ENCODE results near the gene SEMA6A. TPM values are rescaled to one million over a fixed set of nuclear protein-coding genes. Genes with fewer than 3 reads are reported as not detected.

The SEMA6A gene
- total RNA-seq, 1 donor, result under 0.01 TPM

DNA sequence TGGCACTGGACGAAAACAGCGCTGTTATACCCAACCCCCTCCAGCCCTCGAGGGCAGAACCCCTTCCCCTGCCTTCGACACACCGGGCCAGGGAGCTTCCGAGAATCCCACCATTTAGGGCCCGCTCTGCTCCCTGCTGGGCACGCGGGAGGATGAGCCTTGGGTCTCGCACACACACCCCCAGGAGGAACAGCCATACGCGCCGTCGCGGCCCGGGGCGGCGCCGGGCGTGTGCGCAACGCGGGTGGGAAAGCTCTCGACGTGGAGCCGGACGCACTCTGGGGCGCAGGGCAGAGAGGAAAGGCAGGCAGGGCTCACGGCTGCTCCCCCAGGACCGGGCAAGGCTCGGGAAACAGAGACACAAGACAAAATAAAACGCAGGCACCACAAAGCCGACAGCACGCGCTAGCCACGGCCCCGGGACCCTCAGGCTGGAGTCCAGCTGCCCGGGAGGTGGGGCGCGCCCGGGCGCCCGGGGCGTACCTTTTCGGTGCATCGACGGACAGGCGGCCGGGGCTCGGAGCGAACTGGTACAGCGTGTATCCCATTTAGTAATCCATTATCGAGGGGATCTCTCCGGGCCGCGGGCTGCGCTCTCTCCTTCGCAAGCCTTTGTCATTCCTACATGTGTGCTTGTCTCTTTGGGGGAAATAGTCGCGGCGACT is 789 bp downstream of the SEMA6A start:
- TF ChIP-seq, protein P1, sequence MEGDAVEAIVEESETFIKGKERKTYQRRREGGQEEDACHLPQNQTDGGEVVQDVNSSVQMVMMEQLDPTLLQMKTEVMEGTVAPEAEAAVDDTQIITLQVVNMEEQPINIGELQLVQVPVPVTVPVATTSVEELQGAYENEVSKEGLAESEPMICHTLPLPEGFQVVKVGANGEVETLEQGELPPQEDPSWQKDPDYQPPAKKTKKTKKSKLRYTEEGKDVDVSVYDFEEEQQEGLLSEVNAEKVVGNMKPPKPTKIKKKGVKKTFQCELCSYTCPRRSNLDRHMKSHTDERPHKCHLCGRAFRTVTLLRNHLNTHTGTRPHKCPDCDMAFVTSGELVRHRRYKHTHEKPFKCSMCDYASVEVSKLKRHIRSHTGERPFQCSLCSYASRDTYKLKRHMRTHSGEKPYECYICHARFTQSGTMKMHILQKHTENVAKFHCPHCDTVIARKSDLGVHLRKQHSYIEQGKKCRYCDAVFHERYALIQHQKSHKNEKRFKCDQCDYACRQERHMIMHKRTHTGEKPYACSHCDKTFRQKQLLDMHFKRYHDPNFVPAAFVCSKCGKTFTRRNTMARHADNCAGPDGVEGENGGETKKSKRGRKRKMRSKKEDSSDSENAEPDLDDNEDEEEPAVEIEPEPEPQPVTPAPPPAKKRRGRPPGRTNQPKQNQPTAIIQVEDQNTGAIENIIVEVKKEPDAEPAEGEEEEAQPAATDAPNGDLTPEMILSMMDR (IDR thresholded peaks at IDR 0.05; ENCODE audit: extremely low read depth, low read depth, low read length), result no peak
- H2AFZ ChIP-seq (ENCODE audit: low read length), result peak overlapping the region; percentile 35
- no peaks in the 10 kb centered on the region for H3K36me3 ChIP-seq (ENCODE audit: insufficient read depth, low read length)
- H3K4me2 ChIP-seq (ENCODE audit: insufficient read depth, low read length), result peak overlapping the region; percentile 93
- H3K9me3 ChIP-seq (ENCODE audit: low read depth, low read length), result no peaks in the 10 kb centered on the region
- H3K4me1 ChIP-seq (ENCODE audit: insufficient read depth, low read length), result peaks cover 11% of the 10 kb centered on the region
- peak overlapping the region; percentile 73 for H3K4me3 ChIP-seq (ENCODE audit: insufficient read depth, low read length)
- no peaks in the 10 kb centered on the region for H4K20me1 ChIP-seq (ENCODE audit: insufficient read depth, low read length)
- H3K79me2 ChIP-seq (ENCODE audit: insufficient read depth, low read length), result no peaks in the 10 kb centered on the region
- H3K27ac ChIP-seq (ENCODE audit: low read depth, low read length), result no peak overlapping the region
- H3K27me3 ChIP-seq (ENCODE audit: insufficient read depth, low read length), result peaks cover 63% of the 10 kb centered on the region
- peak; percentile 90 for DNase-seq (ENCODE audit: insufficient read length, low spot score, missing footprints)

DNA sequence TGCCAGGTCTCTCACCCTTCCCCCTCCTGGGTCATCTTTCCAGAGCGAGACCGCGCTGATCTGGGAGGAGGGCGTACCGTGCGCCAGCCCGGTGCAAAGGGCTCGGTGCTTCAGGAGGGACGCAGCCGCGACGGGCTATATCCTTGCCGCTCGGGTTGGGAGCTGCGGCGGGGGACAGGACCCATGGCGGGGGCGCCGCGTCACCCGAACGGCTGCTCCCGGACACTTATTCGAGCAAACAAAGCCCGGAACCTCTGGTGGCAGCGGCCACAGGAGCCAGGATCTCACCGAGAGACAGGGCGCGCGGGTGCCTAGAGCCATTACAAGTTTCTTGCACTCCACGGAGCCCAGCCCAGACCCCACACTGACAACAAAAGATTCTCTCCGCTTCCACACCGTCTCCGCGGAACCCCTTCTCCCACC is 1.3 kb downstream of the SEMA6A start:
- peak; percentile 38 for DNase-seq (ENCODE audit: insufficient read length, low spot score, missing footprints)
- H3K4me2 ChIP-seq (ENCODE audit: insufficient read depth, low read length), result peak overlapping the region; percentile 93
- H3K27me3 ChIP-seq (ENCODE audit: insufficient read depth, low read length), result peaks cover 63% of the 10 kb centered on the region
- no peak overlapping the region for H3K4me3 ChIP-seq (ENCODE audit: insufficient read depth, low read length)
- peaks cover 11% of the 10 kb centered on the region for H3K4me1 ChIP-seq (ENCODE audit: insufficient read depth, low read length)
- no peaks in the 10 kb centered on the region for H4K20me1 ChIP-seq (ENCODE audit: insufficient read depth, low read length)
- no peaks in the 10 kb centered on the region for H3K9me3 ChIP-seq (ENCODE audit: low read depth, low read length)
- TF ChIP-seq, protein P1 (IDR thresholded peaks at IDR 0.05; ENCODE audit: extremely low read depth, low read depth, low read length), result no peak
- H2AFZ ChIP-seq (ENCODE audit: low read length), result no peak overlapping the region
- no peaks in the 10 kb centered on the region for H3K79me2 ChIP-seq (ENCODE audit: insufficient read depth, low read length)
- no peak overlapping the region for H3K27ac ChIP-seq (ENCODE audit: low read depth, low read length)
- no peaks in the 10 kb centered on the region for H3K36me3 ChIP-seq (ENCODE audit: insufficient read depth, low read length)

DNA sequence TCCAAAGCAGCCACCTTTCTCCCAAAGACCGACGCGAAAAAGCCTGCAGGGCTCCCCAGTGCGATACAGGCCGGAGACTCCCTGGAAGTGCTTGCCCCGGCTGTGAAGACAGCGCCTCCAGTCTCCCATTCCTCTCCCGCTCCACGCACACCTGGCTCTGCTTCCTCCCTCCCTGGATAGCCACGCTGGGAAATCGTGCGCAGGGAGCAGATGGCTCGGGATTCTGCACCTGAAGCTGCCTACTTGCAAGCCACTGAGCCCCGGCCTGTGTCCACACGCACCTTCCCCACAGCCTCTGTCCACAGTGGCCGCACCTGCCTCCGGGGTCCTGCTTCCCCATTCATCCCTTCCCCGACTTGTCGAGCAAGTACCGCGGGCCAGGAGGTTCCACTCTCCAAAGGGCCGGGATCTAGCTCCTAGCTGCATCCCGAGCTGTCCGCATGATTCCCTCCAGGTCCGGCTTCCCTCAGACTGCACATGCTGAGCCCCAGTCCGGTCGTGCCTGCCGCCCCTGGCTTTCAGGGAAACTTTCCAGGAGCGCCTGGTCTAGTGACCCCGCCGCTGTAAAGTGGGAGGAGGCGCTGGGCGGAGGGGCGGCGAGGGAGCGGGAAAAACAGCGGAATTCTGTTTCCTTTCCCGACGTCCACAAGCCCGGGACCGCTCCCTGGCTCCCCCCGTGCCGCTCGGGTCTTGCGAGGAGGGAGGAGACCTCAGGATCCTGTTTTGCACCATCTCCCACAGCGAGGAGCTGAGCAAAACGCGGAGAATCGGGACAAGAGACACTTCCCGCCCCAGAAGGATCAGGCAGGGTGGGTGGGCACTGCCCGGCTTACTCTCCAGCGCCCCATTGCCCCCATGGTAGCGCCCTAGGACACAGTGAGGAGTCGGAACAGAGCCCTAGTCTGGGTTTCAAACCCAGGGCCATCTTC is 2.0 kb downstream of the SEMA6A start:
- Histone ChIP-seq H3K79me2 (ENCODE audit: insufficient read depth, low read length) (no peaks in the 10 kb centered on the region), H3K4me3 (ENCODE audit: insufficient read depth, low read length) (no peak overlapping the region), H3K4me1 (ENCODE audit: insufficient read depth, low read length) (peaks cover 11% of the 10 kb centered on the region), H3K9me3 (ENCODE audit: low read depth, low read length) (no peaks in the 10 kb centered on the region), H2AFZ (ENCODE audit: low read length) (no peak overlapping the region), H3K4me2 (ENCODE audit: insufficient read depth, low read length) (no peak overlapping the region), H3K27me3 (ENCODE audit: insufficient read depth, low read length) (peaks cover 62% of the 10 kb centered on the region), H4K20me1 (ENCODE audit: insufficient read depth, low read length) (no peaks in the 10 kb centered on the region), H3K36me3 (ENCODE audit: insufficient read depth, low read length) (no peaks in the 10 kb centered on the region), H3K27ac (ENCODE audit: low read depth, low read length) (no peak overlapping the region)
- TF ChIP-seq, protein P1 (IDR thresholded peaks at IDR 0.05; ENCODE audit: extremely low read depth, low read depth, low read length), result no peak
- peak; percentile 58 for DNase-seq (ENCODE audit: insufficient read length, low spot score, missing footprints)

All from osteoblast (primary cell).